Activated naive CD4-positive, alpha-beta T cell treated with Interleukin-2 at 50 U/mL for 16 hours (primary cell): ENCODE data around the gene EVA1A.
"Not testable (repeated sequence)": the region's sequence is repeated elsewhere in the genome, so short reads cannot be mapped to it uniquely, and the experiment has no call there.

Experiments
- DNase-seq: peaks from one replicate; pipeline ENCODE4 v3.0.0-alpha.2; 2020

Gene EVA1A

DNA sequence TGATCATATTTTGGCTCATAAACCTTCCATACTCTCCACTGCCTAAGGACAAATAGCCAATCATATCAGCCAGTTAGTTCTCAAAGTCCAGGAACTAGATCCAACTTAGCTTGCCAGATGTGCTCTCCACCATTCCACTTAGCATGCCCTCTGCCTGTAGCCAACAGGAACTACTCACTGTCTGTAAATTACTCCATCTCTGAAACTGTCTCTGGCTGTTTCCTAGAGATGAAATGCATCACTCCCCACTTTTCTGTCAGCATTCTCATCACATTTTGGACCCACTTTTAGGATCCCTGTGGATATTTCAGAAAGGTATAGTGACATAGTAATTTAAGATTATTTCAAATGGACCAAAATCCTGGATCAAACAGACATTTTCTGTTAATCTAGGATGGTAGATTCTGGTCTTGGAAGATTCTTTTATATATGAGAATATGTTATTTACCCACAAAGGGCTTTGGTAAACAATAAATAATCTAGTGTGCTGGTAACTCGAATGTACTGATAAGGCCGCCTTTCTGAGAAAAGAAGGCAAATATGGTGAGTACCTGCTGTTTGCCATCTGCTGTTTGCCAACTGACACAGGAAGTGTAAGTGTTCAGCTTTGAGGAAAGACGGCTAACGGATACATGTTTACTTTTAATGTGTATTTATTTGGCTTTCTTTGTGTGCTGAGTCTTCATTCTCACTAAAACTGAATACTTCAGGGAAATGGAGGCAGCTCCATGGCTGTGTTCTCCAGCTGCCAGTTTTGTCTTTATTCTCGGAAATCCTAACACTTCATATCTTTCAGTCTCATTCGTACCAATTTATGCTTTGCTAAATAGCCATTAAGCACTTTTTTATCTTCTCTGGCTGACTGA lies 79.5 kb downstream of the EVA1A start:
- no peak for DNase-seq

DNA sequence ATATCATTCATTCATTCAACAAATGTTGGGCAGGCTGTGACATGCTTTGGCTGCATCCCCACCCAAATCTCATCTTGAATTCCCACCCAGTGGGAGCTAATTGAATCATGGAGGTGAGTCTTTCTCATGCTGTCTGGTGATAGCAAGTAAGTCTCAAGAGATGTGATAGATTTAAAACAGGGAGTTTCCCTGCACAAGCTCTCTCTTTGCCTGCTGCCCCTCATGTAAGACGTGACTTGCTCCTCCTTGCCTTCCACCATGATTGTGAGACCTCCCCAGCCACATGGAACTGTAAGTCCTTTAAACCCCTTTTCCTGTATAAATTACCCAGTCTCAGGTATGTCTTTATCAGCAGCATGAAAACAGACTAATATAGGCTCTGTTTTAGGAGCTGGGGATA lies 83.0 kb downstream of the EVA1A start:
- DNase-seq: not testable (repeated sequence)

DNA sequence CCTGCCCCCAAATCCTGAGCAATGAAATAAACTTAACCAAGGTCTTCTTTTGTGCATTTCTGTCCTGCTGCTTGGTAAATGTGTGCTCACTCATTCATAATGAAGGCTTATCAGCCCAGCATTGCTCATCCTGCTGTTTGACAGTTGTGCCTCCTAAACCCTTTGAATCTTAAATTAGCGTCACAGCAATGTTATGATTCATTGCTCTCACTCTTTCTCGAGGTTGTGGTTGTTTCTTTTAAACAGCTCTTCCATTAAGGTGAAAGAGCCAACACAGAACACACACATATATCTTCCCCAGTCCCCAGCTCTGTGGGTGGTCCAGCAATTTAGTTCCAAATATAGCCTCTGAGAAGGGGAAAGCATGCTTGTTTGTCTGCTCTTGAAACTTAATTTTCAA lies 84.0 kb downstream of the EVA1A start:
- DNase-seq: no peak

DNA sequence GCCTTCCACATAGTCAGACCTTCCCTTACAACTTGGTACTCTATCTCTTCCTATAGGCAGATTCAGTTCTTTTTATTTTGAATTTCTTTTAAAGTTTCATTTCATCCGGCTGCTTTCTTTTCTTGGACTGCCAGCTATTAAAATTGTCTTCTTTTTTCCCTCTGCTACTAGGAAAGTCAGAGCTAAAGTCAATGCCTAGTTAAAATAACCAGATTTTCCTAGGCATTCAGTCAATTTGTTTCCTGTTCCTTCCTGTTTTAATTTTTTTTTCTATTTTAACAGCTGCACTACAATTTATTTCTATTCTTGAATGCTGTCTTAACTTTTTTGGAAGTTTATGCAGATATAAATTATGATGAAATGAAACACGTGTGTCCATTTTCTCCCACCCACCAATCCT lies 84.8 kb downstream of the EVA1A start:
- no peak for DNase-seq

DNA sequence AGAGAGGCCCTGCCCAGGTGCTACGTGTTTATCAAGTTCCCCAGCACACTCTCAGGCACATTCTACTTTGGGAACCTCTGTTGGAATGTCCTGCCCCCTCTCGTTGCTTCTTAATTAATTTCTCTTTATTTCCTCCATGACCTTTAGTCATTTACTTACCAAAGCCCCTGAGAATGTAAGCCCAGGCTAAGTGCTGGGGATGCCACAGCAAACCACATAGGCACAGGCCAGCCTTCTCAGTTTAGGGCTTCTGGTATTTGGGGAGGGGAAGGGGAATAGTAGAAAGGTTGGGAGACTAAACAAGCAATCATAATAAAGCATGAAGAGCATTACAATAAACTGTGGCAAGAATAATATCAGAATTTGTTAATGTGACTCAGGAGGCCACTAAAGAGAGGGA lies 85.7 kb downstream of the EVA1A start:
- DNase-seq: no peak

DNA sequence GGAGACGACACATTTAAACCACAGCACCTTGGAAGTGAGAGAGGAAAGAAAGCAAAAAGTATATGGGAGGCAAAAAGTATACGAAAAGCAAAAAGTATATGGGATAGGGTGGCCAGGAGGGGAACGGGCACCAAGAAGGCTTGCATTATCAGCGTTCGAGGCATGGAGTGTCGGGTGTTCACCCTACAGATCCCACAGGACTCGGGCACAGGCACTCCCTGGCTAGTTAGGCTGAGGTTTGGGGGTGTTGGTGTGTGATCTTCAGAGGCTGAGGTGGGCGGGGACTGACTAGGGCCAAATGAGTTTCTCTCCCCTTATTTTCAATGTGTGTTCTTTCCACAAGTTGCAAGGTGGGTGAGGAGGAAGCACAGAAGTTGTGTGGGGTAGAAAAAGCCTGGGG lies 86.6 kb downstream of the EVA1A start:
- no peak for DNase-seq

DNA sequence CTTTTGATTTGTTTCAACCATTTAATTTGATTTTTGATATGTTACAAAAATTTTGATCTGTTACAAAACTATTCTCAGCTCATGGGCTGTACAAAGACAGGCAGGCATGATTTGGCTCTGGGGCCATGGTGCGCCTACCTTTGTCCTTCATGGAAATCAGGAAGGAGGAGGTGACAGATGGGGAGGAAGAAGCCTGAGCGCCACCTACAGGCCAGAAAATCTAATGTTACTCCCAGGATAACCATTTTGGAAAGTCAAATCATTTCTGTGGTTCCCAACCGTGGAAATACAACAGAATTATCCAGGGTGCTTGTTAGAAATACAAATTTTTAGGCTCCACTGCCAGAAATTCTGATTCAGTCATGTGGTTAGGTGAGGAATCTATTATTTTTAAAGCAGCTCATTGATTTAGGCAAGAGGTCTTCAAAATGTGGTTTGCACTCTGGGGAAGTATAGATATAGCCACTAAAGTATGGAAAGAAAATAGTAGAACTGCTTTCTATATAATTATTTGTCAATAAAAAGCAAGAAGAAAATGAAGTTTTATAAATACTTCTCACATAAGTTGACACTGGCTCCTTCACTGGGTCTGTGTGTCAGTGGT lies 93.9 kb downstream of the EVA1A start:
- no peak for DNase-seq

DNA sequence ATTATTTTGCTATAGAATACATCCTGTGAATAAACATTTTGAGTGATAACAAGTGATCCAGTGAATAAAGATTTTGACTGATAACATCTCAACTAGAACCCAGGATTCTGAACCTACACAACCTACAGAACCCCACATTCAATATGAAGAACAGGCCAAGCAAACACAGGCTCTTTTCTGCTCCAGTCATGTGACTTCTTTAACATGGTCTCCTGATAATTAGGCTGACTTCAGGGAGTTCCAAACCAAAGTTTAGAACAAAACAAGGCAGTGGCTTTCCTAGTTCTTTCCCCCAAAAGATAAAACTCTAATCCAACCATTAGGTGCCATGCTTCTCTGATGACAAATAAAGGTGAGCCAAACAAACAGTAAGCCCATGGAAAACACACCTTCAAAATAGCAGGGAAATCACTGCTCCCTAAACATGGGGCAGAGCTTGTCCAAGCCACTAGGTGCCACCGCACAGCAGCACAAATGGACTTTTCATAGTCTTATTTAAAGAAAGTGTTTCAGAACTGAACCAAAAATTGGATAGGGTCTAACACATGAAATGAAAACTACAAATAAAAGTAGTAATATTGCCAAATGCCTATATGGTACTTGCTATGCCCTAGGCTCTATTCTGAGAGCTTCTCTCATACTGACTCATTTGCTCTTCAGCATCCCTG lies 95.3 kb downstream of the EVA1A start:
- no peak for DNase-seq

DNA sequence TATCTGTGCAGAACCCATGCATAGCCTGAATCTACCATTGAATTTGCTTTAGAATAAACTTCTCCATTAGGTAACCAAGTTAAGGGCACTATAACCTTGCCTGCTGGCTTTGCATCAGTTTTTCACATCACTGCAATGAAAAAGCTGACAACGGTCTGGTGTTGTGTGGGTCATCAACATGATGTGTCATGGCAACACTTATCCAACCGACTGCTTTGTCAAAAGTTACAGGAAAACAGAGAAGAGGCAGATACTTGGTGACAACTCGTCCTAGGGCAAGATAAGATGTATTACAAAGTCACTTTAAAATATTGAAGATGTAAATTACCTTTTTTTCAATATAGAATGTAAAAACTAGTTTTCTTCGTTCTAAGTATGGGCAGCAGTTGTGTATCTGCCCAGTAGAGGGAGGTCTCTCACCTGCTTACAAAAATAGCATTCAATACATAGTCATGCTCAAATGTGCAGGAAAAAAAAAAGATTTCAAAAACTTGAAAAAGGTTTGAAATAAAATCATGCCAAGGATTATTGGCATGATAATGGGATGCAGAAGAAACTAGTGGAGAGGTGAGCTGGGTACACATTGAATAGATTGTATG lies 96.3 kb downstream of the EVA1A start:
- DNase-seq: no peak

DNA sequence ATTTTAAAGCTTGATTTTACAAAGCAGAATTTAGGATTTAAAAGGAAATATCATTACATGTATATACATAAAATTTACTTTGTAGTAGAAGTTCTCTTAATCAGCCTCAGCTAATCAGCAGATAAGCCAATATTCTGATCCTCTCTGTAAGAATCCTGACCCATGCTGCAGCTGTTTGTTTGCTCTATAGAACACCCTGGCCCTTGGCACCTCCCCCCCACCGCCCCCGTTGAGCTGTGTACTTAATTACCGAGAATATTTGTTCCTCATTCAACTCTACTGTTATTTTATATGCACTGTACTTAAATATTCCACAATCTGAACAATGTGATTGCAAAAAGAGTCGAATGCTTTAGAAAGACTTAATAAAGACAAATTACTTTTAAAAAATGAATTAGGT lies 98.0 kb downstream of the EVA1A start:
- DNase-seq: no peak

DNA sequence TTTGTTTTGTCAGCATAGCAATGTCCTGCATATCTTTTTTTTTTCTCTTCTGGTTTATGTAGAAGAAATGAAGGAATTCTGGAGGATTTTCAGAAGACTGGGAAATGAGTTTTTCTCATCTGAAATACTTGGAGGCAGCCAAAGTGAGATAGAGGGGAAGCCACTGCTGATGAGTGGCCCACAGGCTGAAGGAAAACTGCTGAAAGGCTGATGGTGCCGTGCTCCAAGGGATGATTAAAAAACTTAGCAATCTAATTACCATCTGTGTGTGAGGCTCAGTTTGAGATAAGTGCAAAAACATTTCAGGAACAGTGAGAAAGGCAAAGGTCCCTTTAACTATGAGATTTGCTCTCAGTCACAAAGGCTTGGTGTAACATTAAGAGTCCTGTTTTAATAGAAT lies 98.5 kb downstream of the EVA1A start:
- no peak for DNase-seq

DNA sequence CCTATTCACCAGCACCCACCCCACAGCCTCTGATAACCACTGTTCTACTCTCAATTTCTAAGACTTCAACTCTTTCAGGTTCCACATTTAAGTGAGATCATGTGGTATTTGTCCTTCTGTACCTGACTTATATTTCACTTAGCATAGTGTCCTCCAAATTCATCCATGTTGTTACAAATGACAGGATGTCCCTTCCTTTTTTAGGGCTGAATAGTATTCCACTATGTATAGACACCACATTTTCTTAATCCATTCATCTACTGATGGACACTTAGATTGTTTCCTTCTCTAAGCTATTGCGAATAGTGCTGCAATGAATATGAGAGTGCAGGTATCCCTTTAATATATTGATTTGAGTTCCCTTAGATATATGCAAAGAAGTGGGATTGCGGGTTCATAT lies 100.1 kb downstream of the EVA1A start:
- DNase-seq: no peak

DNA sequence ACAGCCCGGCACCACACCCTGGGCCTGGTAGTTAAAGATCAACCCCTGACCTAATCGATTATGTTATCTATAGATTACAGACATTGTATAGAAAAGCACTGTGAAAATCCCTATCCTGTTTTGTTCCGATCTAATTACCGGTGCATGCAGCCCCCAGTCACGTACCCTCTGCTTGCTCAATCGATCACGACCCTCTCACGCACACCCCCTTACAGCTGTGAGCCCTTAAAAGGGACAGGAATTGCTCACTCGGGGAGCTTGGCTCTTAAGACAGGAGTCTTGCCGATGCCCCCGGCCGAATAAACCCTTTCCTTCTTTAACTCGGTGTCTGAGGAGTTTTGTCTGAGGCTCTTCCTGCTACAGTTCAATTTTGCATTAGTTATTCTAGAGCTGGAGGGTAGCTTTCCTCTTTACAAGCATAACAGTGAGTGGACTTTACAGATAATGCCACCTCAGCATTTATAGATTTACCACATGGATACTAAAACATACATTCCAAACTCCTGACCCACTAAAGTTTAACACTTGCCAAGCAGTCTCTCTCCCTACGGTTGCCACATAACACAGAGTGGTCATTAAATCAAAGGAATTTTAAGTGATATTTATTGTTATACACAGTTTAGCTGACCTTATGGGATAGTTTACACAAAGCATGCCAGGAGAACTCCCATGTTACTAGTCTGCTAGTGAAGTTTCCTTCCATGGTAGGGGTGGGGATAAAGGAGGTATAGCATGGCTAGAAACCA lies 101.0 kb downstream of the EVA1A start:
- DNase-seq: no peak

DNA sequence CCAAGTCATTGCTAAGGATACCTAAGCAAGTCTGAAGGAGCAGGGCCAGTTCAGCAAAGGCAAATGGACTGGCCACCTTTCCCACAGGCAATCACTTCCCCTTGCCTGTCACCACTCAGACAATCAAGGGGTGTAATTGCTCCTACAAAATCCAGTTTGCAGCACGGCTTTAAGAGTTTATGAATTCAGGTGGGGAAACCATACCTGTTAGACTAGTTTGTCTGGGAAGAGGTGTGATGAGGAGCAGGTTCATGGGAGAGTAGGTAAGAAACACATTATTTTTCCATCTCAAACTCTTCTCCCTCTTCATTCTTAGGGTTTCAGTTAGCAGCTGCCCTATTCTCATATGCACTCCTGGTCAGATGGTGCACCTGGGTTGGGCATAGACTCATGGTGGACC lies 102.5 kb downstream of the EVA1A start:
- DNase-seq: no peak

DNA sequence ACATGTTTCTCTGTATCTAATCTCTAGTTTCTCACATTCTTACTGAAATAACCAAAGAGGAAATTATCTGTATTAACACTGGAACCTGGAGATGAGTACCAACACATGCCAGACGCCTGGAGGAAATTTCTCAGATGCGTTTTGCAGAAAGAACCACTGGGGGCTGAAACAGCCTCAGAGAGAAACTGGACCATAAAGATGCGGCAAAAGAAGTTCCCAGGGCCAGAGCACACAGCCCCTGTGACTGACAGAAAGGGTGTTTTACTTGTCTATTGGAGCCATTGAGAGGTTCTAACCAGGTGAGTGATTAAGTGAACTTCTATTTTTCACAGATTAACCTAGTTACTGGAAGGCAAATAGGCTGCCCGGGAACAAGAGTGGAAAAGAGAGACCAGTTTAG lies 103.9 kb downstream of the EVA1A start:
- no peak for DNase-seq

DNA sequence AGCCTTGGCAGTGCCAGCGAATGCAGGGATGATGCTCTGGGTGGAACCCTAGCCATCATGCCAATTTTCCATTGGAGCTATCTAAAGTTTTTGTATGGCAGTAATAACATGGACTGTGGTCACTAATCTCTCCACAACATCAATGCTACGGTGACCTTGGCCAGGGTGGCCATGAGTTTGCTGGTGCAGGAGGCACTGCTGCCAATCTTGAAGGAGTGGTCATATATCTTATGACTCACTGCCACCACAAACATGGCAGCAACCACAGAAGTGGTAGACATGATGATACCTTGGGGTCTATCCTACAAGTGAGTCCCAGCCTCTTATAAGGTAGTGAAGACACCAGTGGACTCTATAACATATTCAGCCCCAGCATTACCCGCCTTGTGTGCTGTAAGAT lies 104.6 kb downstream of the EVA1A start:
- DNase-seq: no peak

DNA sequence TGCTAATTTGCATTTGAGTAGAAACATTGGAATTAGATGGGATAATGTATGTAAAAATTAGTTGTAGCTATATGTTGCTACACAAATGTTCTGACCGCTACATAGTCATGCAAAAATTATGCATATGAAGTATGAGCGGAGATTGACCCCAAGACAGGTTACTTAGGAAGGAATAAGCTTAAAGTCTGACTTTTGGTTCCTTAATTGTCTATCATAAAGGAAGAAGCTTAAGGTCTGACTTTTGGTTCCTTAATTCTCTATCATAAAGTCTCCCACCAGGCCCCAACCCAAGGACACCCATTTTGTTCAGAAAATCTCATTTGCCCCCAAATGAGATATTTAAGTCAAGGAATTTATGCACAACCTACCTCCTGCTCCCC lies 106.5 kb downstream of the EVA1A start:
- no peak for DNase-seq

DNA sequence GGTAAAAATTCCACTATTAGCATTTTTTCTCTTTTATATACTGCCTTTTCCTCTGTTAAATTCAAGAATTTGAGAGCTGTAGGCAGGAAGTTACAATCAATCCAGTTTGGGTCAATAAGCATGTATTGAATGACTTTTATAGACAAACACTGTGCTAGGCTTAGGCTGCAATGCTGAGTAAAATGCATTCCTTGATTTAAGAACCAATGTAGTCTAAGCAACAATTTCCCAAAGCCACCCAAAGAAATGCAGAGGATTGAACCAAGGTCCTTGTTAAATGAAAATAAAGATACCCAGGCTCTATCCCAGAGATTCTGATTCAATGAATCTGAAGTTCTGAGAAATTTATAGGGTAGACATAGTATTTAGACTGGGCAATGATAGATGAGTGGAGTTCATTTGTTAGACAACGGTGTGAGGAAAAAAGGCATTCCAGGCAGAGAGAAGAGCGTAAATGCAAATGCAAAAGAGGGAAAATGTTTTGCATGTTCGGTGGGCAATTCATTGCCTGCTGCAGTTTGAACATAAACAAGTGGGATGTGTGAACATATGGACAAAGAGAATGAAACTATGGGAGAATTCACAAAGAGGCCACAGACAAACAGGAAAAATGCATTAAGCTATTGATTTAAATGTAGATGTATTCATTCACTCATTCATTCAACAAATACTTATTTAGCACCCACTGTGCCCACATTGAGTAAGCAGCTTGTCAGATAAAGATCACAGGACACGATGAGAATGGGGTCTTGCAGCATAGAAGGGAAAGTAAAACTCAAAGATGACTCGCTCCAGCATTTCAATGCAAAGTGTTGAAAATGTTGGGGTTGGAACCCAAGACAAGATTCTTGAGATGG lies 107.1 kb downstream of the EVA1A start:
- DNase-seq: no peak

DNA sequence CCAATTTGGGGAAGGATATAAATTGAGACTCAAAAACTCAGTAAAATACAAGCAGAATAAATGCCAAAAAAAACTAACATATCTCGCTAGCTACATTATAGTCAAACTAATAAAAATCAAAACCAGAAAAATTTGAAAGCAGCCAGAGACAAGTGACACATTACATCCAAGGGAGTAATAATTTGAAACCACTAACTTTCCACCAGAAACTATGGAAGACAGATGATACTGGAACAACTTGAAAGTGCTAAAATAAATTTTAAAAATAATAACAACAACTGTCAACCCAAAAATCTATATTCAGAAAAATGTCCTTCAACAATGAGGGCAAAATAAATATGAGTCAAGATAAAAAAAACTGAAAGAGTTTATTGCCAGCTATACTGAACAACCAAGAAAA lies 110.7 kb downstream of the EVA1A start:
- no peak for DNase-seq

DNA sequence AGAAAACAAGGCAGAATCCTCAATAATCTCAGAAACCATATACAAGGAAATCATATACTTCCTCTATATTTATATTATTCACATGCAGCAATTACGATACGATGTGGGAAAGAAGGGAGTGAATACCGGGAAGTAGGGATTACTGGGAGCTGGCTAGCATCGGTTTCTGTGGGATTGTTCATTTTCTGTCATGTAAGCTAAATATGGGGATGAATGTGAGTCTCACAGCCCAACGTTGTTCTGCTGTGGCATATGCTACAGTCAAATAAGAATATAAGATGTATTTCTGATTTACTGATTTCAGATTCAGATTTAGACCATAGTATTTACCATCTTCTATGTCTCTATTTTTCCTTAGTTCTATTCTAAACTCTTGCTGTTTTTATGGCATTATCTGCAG lies 113.6 kb downstream of the EVA1A start:
- DNase-seq: no peak
